ENCODE data around the gene YIPF1. TPM values are rescaled to one million over a fixed set of nuclear protein-coding genes. Genes with fewer than 3 reads are reported as not detected.
"Not testable (repeated sequence)": the region's sequence is repeated elsewhere in the genome, so short reads cannot be mapped to it uniquely, and the experiment has no call there.

Gene YIPF1
- total RNA-seq, 1 donor from 2014 or later = 13.9 TPM

DNA sequence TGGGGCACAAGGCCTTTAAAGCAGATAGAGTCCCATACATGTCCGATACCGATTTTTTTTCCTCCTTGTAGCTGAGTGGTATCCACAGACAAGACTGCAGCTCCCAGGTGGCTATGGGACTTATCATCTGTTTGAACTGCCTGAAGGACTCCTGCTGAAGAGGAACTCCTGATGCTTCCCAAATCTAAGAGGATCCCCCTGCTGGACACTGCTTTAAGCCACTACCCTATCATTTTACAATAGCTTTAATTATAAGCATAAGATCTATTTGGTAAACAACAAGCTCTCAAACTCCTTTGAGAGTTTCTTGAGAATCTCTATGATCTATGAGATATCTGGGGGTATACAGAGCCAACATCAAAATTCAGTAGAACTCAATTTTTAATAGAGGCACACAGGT lies 63.2 kb downstream of the YIPF1 start:
- Histone ChIP-seq H3K4me3 (no peak overlapping the region), H3K9me3 (replicated peaks) (no peaks in the 10 kb centered on the region), H3K36me3 (peaks cover 54% of the 10 kb centered on the region), H3K4me1 (no peaks in the 10 kb centered on the region), H3K27me3 (ENCODE audit: low read depth) (no peaks in the 10 kb centered on the region), H3K27ac (replicated peaks) (no peak overlapping the region)
- intact Hi-C loops (cut with micrococcal nuclease) = no loop called here
- TF ChIP-seq, protein P1, sequence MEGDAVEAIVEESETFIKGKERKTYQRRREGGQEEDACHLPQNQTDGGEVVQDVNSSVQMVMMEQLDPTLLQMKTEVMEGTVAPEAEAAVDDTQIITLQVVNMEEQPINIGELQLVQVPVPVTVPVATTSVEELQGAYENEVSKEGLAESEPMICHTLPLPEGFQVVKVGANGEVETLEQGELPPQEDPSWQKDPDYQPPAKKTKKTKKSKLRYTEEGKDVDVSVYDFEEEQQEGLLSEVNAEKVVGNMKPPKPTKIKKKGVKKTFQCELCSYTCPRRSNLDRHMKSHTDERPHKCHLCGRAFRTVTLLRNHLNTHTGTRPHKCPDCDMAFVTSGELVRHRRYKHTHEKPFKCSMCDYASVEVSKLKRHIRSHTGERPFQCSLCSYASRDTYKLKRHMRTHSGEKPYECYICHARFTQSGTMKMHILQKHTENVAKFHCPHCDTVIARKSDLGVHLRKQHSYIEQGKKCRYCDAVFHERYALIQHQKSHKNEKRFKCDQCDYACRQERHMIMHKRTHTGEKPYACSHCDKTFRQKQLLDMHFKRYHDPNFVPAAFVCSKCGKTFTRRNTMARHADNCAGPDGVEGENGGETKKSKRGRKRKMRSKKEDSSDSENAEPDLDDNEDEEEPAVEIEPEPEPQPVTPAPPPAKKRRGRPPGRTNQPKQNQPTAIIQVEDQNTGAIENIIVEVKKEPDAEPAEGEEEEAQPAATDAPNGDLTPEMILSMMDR (IDR thresholded peaks at IDR 0.05; ENCODE audit: borderline replicate concordance) = no peak
- no peak for DNase-seq

DNA sequence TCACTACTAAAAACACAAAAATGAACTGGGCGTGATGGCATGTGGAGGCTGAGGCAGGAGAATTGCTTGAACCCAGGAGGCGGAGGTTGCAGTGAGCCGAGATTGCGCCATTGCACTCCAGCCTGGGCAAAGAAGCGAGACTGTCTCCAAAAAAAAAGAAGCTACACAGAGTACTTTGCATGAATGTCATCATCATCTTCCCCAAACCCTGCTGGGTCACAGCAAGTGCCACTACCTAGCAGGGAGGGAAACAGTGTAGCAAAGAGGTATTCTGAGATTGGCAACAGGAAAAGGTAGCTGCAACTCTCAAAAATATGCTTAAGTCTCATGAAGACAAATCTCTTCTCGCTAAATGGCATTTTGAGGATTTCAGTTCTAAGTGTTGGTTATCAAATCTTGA lies 64.3 kb downstream of the YIPF1 start:
- Histone ChIP-seq H3K27ac (replicated peaks) (no peak overlapping the region), H3K9me3 (replicated peaks) (no peaks in the 10 kb centered on the region), H3K4me1 (no peaks in the 10 kb centered on the region), H3K4me3 (no peak overlapping the region), H3K36me3 (peaks cover 43% of the 10 kb centered on the region), H3K27me3 (ENCODE audit: low read depth) (no peaks in the 10 kb centered on the region)
- DNase-seq = no peak
- intact Hi-C loops (cut with micrococcal nuclease) = no loop called here
- TF ChIP-seq, protein P1 (IDR thresholded peaks at IDR 0.05; ENCODE audit: borderline replicate concordance) = no peak

DNA sequence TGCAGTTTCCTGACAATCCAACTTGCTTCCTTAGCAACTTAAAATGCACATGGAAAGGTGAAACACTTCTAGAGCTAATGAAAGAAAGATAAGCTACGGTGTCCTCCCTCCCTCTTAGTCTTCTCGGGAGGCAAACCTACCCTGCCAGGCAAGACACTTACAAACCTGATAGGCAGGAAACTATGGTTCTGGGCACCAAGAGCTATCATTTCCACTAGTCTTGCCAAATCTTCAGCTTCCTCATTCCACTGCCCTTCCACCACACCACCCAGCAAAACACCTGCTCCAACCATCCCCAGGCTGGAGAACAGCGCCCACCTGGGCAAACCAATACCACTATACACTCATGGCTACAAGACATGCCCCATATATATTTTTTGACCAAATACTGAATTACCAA lies 66.7 kb downstream of the YIPF1 start:
- DNase-seq = no peak
- no peaks in the 10 kb centered on the region for H3K4me1 ChIP-seq
- TF ChIP-seq, protein P1 (IDR thresholded peaks at IDR 0.05; ENCODE audit: borderline replicate concordance) = no peak
- no peaks in the 10 kb centered on the region for H3K9me3 ChIP-seq (replicated peaks)
- no peaks in the 10 kb centered on the region for H3K27me3 ChIP-seq (ENCODE audit: low read depth)
- H3K4me3 ChIP-seq = no peak overlapping the region
- no peak overlapping the region for H3K27ac ChIP-seq (replicated peaks)
- intact Hi-C loops (cut with micrococcal nuclease) = no loop called here
- H3K36me3 ChIP-seq = peaks cover 51% of the 10 kb centered on the region

DNA sequence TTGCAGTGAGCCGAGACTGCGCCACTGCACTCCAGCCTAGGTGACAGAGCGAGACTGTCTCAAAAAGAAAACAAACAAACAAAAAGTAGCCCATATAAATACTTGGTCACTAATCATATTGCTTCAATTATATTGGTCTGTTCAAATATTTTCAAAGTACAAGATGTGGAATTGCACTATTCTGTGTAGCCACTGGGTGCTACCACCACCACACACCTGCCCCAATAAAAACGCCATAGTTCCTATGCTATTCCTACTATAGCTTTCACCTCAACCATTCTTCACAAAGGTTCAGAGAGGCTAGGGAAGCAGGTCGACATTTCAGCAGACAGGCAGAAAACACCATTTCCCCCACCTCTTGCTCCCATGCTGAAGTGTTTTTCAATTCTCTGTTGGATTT lies 68.2 kb downstream of the YIPF1 start:
- H3K4me1 ChIP-seq = no peaks in the 10 kb centered on the region
- no peaks in the 10 kb centered on the region for H3K27me3 ChIP-seq (ENCODE audit: low read depth)
- H3K4me3 ChIP-seq = no peak overlapping the region
- intact Hi-C loops (cut with micrococcal nuclease) = no loop called here
- H3K9me3 ChIP-seq (replicated peaks) = no peaks in the 10 kb centered on the region
- H3K36me3 ChIP-seq = peaks cover 59% of the 10 kb centered on the region
- DNase-seq = no peak
- no peak overlapping the region for H3K27ac ChIP-seq (replicated peaks)
- TF ChIP-seq, protein P1 (IDR thresholded peaks at IDR 0.05; ENCODE audit: borderline replicate concordance) = no peak

DNA sequence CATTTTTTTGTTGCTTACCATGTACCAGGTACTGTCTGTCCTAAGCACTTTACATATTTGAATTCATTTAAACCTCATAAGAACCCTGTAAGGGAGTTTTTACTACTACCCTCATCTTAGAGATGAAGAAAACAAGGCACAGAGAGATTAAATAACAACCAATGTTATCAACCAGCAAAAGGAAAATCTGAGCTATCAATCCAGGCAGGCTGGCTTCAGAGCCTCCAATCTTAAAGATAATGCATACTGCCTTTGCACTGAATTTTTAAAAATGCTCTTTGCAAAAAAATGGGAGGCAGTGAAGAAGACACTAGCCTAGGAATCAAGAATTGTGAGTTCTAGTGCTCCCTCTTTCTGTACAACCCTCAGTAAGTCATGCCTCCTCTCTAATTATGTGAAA lies 70.2 kb downstream of the YIPF1 start:
- Histone ChIP-seq H3K27ac (replicated peaks) (no peak overlapping the region), H3K4me3 (no peak overlapping the region), H3K4me1 (no peaks in the 10 kb centered on the region), H3K27me3 (ENCODE audit: low read depth) (no peaks in the 10 kb centered on the region), H3K9me3 (replicated peaks) (no peaks in the 10 kb centered on the region), H3K36me3 (peaks cover 47% of the 10 kb centered on the region)
- intact Hi-C loops (cut with micrococcal nuclease) = no loop called here
- DNase-seq = no peak
- TF ChIP-seq, protein P1 (IDR thresholded peaks at IDR 0.05; ENCODE audit: borderline replicate concordance) = no peak

DNA sequence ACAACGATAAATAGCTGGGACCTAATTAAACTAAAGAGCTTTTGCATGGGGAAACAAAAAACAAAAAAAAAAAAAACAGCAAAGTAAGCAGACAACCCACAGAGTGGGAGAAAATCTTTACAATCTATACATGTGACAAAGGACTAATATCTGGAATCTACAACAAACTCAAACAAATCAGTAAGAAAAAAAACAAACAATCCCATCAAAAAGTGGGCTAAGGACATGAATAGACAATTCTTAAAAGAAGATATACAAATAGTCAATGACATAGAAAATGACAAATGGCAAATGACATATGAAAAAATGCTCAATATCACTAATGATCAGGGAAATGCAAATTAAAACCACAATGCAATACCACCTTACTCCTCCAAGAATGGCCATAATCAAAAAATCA lies 73.0 kb downstream of the YIPF1 start:
- intact Hi-C loops (cut with micrococcal nuclease); H3K27ac ChIP-seq (replicated peaks); H3K27me3 ChIP-seq (ENCODE audit: low read depth); DNase-seq; H3K4me1 ChIP-seq; H3K4me3 ChIP-seq; H3K9me3 ChIP-seq (replicated peaks): not testable (repeated sequence)
- H3K36me3 ChIP-seq = peaks cover 42% of the 10 kb centered on the region

DNA sequence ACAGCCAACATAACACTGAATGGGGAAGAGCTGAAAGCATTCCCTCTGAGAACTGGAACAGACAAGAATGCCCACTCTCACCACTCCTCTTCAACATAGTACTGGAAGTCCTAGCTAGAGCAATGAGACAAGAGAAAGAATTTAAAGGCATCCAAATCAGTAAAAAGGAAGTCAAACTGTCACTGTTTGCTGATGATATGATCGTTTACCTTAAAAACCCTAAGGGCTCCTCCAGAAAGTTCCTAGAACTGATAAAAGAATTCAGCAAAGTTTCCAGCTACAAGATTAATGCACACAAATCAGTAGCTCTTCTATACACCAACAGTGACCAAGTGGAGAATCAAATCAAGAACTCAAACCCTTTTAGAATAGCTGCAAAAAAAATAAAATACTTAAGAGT lies 74.1 kb downstream of the YIPF1 start:
- H3K36me3 ChIP-seq = peaks cover 42% of the 10 kb centered on the region
- DNase-seq; H3K4me3 ChIP-seq; H3K27me3 ChIP-seq (ENCODE audit: low read depth); H3K27ac ChIP-seq (replicated peaks); intact Hi-C loops (cut with micrococcal nuclease); H3K4me1 ChIP-seq; H3K9me3 ChIP-seq (replicated peaks): not testable (repeated sequence)
